ENCODE data around the gene RFTN1. TPM values are rescaled to one million over a fixed set of nuclear protein-coding genes. Genes with fewer than 3 reads are reported as not detected.

RFTN1 gene
- total and polyA plus RNA-seq, 2 donors from 2014 or later, result 15.3 to 34.1 TPM

DNA sequence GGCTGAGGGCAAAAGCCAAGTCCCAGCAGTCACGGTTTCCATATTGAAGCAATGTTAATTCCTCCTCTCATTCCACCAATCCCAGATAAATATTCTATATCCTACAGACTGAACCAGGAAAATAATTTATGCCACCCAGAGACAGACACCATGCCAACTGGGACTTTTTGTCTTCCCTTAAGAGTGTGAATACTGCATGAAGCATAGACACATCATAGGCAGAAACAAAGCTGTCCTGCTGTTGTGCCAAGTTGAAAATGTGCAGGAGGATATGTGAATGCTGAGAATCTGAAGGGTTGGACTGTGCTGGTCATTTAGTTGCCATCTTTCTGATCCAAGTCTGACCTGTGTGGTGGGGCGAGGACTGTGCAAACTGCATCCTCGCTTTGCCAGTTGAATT lies 37.7 kb downstream of the RFTN1 start:
- Histone ChIP-seq H3K9me3 (ENCODE audit: control insufficient read depth in 2 of 3, insufficient read depth in 1 of 3, low read length in 3 of 3) (no peaks in the 10 kb centered on the region), H3K4me1 (ENCODE audit: control insufficient read depth in 2 of 3, insufficient read depth in 2 of 3, low read depth in 1 of 3, low read length in 3 of 3) (peaks cover 0 to 5% (median 0%) of the 10 kb centered on the region in 3 donors), H3K9ac (ENCODE audit: low read length in 3 of 3) (no peak overlapping the region), H3K27ac (ENCODE audit: low read depth in 2 of 2, low read length in 2 of 2) (no peak overlapping the region), H3K4me3 (ENCODE audit: low read length in 3 of 3) (no peak overlapping the region), H3K36me3 (ENCODE audit: control insufficient read depth in 2 of 3, insufficient read depth in 3 of 3, low read length in 3 of 3) (no peaks in the 10 kb centered on the region), H3K27me3 (ENCODE audit: control insufficient read depth, insufficient read depth, low read length) (no peaks in the 10 kb centered on the region)
- TF ChIP-seq, protein P1, sequence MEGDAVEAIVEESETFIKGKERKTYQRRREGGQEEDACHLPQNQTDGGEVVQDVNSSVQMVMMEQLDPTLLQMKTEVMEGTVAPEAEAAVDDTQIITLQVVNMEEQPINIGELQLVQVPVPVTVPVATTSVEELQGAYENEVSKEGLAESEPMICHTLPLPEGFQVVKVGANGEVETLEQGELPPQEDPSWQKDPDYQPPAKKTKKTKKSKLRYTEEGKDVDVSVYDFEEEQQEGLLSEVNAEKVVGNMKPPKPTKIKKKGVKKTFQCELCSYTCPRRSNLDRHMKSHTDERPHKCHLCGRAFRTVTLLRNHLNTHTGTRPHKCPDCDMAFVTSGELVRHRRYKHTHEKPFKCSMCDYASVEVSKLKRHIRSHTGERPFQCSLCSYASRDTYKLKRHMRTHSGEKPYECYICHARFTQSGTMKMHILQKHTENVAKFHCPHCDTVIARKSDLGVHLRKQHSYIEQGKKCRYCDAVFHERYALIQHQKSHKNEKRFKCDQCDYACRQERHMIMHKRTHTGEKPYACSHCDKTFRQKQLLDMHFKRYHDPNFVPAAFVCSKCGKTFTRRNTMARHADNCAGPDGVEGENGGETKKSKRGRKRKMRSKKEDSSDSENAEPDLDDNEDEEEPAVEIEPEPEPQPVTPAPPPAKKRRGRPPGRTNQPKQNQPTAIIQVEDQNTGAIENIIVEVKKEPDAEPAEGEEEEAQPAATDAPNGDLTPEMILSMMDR (IDR thresholded peaks at IDR 0.05; ENCODE audit: borderline replicate concordance, extremely low read depth, insufficient read depth), result no peak
- DNase-seq (no peak), FAIRE-seq (no peak)
- intact Hi-C loops (cut with DNase I), result no loop called here

DNA sequence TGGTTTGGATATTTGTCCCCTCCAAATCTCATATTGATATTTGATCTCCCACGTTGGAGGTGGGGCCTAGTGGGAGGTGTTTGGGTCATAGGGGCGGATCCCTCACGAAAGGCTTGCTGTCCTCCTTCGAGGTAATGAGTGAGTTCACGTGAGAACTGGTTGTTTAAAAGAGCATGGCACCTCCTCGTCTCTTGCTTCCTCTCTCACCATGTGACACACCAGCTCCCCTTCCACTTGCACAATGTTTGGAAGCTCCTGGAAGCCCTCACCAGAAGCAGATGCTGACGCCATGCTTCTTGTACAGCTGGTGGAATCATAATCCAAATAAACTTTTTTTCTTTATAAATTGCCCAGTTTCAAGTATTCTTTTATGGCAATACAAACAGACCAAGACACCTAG lies 38.6 kb downstream of the RFTN1 start:
- Histone ChIP-seq H3K36me3 (ENCODE audit: control insufficient read depth in 2 of 3, insufficient read depth in 3 of 3, low read length in 3 of 3) (no peaks in the 10 kb centered on the region), H3K27ac (ENCODE audit: low read depth in 2 of 2, low read length in 2 of 2) (no peak overlapping the region), H3K9me3 (ENCODE audit: control insufficient read depth in 2 of 3, insufficient read depth in 1 of 3, low read length in 3 of 3) (no peaks in the 10 kb centered on the region), H3K4me1 (ENCODE audit: control insufficient read depth in 2 of 3, insufficient read depth in 2 of 3, low read depth in 1 of 3, low read length in 3 of 3) (peaks cover 0 to 2% (median 0%) of the 10 kb centered on the region in 3 donors), H3K9ac (ENCODE audit: low read length in 3 of 3) (no peak overlapping the region), H3K27me3 (ENCODE audit: control insufficient read depth, insufficient read depth, low read length) (no peaks in the 10 kb centered on the region), H3K4me3 (ENCODE audit: low read length in 3 of 3) (no peak overlapping the region)
- TF ChIP-seq, protein P1 (IDR thresholded peaks at IDR 0.05; ENCODE audit: borderline replicate concordance, extremely low read depth, insufficient read depth), result no peak
- intact Hi-C loops (cut with DNase I), result no loop called here
- no peak for DNase-seq
- FAIRE-seq, result no peak

DNA sequence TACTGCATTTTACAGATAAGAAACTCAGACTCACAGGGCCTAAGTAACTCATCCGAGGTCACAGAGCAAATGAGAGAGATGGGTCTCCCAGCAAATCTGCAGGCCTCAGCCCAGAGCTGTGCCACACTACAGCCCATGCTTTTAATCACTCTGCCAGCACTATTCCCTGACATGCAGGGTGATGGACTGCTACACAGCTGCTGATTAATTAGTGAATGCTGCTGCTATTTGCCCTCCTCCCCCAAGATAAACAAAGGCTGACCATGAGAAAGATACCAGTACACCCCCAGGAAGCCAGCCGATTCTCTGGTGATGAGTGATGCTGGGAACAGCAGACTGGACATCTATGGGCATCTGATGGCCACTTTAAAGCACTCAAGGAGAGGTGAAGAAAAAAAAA lies 39.3 kb downstream of the RFTN1 start:
- TF ChIP-seq, protein P1 (IDR thresholded peaks at IDR 0.05; ENCODE audit: borderline replicate concordance, extremely low read depth, insufficient read depth), result no peak
- FAIRE-seq (no peak), DNase-seq (no peak)
- Histone ChIP-seq H3K9ac (ENCODE audit: low read length in 3 of 3) (no peak overlapping the region), H3K9me3 (ENCODE audit: control insufficient read depth in 2 of 3, insufficient read depth in 1 of 3, low read length in 3 of 3) (no peaks in the 10 kb centered on the region), H3K36me3 (ENCODE audit: control insufficient read depth in 2 of 3, insufficient read depth in 3 of 3, low read length in 3 of 3) (no peaks in the 10 kb centered on the region), H3K4me3 (ENCODE audit: low read length in 3 of 3) (no peak overlapping the region), H3K27ac (ENCODE audit: low read depth in 2 of 2, low read length in 2 of 2) (no peak overlapping the region), H3K4me1 (ENCODE audit: control insufficient read depth in 2 of 3, insufficient read depth in 2 of 3, low read depth in 1 of 3, low read length in 3 of 3) (peaks cover 0 to 4% (median 2%) of the 10 kb centered on the region in 3 donors), H3K27me3 (ENCODE audit: control insufficient read depth, insufficient read depth, low read length) (no peaks in the 10 kb centered on the region)
- intact Hi-C loops (cut with DNase I), result no loop called here

DNA sequence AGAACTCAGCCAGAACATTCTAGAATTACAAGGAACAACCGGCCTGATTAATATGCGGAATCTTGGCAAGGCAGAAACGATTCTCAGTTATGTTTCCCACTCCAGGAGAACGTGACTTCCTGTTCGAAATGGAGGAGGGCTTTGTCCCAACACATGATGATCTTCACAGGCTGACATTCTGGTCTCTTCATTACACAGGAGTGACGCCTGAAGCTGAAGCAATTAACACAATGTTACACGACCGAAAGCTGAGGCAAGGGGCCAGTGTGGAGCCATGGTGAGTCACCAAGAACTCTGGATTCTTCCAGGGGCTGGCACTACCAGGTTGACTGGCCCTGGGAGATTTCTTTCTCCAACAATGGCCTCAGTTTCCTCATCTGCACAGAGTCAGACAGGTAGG lies 40.9 kb downstream of the RFTN1 start:
- Histone ChIP-seq H3K4me1 (ENCODE audit: control insufficient read depth in 2 of 3, insufficient read depth in 2 of 3, low read depth in 1 of 3, low read length in 3 of 3) (peaks cover 4 to 5% (median 4%) of the 10 kb centered on the region in 3 donors), H3K9ac (ENCODE audit: low read length in 3 of 3) (no peak overlapping the region), H3K4me3 (ENCODE audit: low read length in 3 of 3) (no peak overlapping the region), H3K9me3 (ENCODE audit: control insufficient read depth in 2 of 3, insufficient read depth in 1 of 3, low read length in 3 of 3) (no peaks in the 10 kb centered on the region), H3K27me3 (ENCODE audit: control insufficient read depth, insufficient read depth, low read length) (no peaks in the 10 kb centered on the region), H3K36me3 (ENCODE audit: control insufficient read depth in 2 of 3, insufficient read depth in 3 of 3, low read length in 3 of 3) (no peaks in the 10 kb centered on the region), H3K27ac (ENCODE audit: low read depth in 2 of 2, low read length in 2 of 2) (no peak overlapping the region)
- FAIRE-seq (no peak), DNase-seq (no peak)
- intact Hi-C loops (cut with DNase I), result no loop called here
- TF ChIP-seq, protein P1 (IDR thresholded peaks at IDR 0.05; ENCODE audit: borderline replicate concordance, extremely low read depth, insufficient read depth), result no peak
